Measurements from ENCODE around the gene PARD6B. TPM values are rescaled to one million over a fixed set of nuclear protein-coding genes. Genes with fewer than 3 reads are reported as not detected.

Gene PARD6B
- polyA plus RNA-seq, 1 donor from 2014 or later: 5.9 TPM

DNA sequence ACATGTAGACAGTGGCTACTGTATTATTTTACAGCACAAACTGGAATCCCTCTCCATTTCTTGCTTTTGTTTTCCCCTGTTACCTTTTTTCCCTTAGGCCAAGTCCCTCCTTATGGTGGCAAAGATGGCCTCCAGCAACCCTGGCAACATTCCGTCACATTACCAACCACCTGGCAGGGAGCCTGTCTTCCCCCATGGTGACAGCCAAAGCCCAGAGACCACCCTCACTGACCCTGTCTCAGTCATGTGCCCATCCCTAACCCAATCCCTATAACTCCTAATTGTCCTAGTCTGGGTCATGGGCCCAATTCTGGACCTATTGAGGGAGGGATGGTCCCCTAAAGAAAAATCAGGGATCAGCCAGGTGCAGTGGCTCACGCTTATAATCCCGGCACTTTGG lies 27.6 kb downstream of the PARD6B start:
- Histone ChIP-seq H3K4me3 (ENCODE audit: low read length) (no peak overlapping the region), H3K27me3 (ENCODE audit: insufficient read depth, low read depth, low read length) (no peaks in the 10 kb centered on the region), H3K9ac (ENCODE audit: low read length) (no peak overlapping the region), H3K36me3 (ENCODE audit: insufficient read depth, low read length) (no peaks in the 10 kb centered on the region), H4K20me1 (ENCODE audit: insufficient read depth) (no peaks in the 10 kb centered on the region), H3K27ac (ENCODE audit: low read length) (no peak overlapping the region), H3K9me2 (ENCODE audit: insufficient read depth, low read length) (no peaks in the 10 kb centered on the region), H3K4me2 (ENCODE audit: low read length) (no peak overlapping the region), H3K79me2 (replicated peaks; ENCODE audit: insufficient read depth, low read length) (no peaks in the 10 kb centered on the region), H3F3A (ENCODE audit: insufficient read depth, low read length, poor library complexity, severe bottlenecking) (no peaks in the 10 kb centered on the region), H3K9me3 (ENCODE audit: low read length) (no peaks in the 10 kb centered on the region), H2AFZ (ENCODE audit: low read depth, low read length) (no peak overlapping the region)
- no peak for TF ChIP-seq REST (IDR thresholded peaks at IDR 0.05; ENCODE audit: borderline replicate concordance)
- TF ChIP-seq CTCF (IDR thresholded peaks at IDR 0.05; ENCODE audit: poor library complexity, severe bottlenecking): no peak
- no peak for TF ChIP-seq EP300 (conservative IDR thresholded peaks at IDR 0.05; ENCODE audit: poor library complexity, severe bottlenecking)
- TF ChIP-seq POLR2AphosphoS5 (IDR thresholded peaks at IDR 0.05): no peak
- TF ChIP-seq TAF1 (IDR thresholded peaks at IDR 0.05; ENCODE audit: low read depth): no peak
- TF ChIP-seq RAD21 (conservative IDR thresholded peaks at IDR 0.05): no peak
- TF ChIP-seq MXI1 (conservative IDR thresholded peaks at IDR 0.05; ENCODE audit: poor library complexity, severe bottlenecking): no peak
- no peak for TF ChIP-seq SMC3 (conservative IDR thresholded peaks at IDR 0.05; ENCODE audit: poor library complexity)
- TF ChIP-seq EZH2 (IDR thresholded peaks at IDR 0.05; ENCODE audit: borderline replicate concordance, insufficient read depth, low read length, poor library complexity, severe bottlenecking): no peak

DNA sequence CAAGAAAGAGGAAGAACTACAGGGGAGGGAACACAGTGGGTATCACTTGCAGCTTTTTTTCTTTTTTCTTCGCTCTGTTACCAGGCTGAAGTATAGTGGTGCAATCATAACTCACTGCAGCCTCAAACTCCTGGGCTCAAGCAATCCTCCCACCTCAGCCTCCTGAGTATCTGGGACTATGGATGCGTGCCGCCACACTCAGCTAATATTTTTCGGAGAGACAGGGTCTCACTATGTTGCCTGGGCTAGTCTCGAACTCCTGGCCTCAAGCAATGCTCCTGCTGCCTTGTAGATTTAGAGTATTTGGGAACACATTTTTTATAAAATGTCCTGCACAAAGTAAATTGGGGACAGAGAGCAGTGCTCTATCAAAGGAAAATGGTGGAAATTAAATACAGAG lies 28.3 kb downstream of the PARD6B start:
- no peaks in the 10 kb centered on the region for H3K9me3 ChIP-seq (ENCODE audit: low read length)
- H3F3A ChIP-seq (ENCODE audit: insufficient read depth, low read length, poor library complexity, severe bottlenecking): no peaks in the 10 kb centered on the region
- H3K9me2 ChIP-seq (ENCODE audit: insufficient read depth, low read length): no peaks in the 10 kb centered on the region
- H3K36me3 ChIP-seq (ENCODE audit: insufficient read depth, low read length): no peaks in the 10 kb centered on the region
- no peak overlapping the region for H3K27ac ChIP-seq (ENCODE audit: low read length)
- no peak overlapping the region for H3K9ac ChIP-seq (ENCODE audit: low read length)
- no peaks in the 10 kb centered on the region for H3K79me2 ChIP-seq (replicated peaks; ENCODE audit: insufficient read depth, low read length)
- no peak overlapping the region for H3K4me2 ChIP-seq (ENCODE audit: low read length)
- no peaks in the 10 kb centered on the region for H4K20me1 ChIP-seq (ENCODE audit: insufficient read depth)
- no peak for TF ChIP-seq CTCF (IDR thresholded peaks at IDR 0.05; ENCODE audit: poor library complexity, severe bottlenecking)
- TF ChIP-seq EP300 (conservative IDR thresholded peaks at IDR 0.05; ENCODE audit: poor library complexity, severe bottlenecking): no peak
- no peak for TF ChIP-seq MXI1 (conservative IDR thresholded peaks at IDR 0.05; ENCODE audit: poor library complexity, severe bottlenecking)
- H2AFZ ChIP-seq (ENCODE audit: low read depth, low read length): no peak overlapping the region
- no peaks in the 10 kb centered on the region for H3K27me3 ChIP-seq (ENCODE audit: insufficient read depth, low read depth, low read length)
- H3K4me3 ChIP-seq (ENCODE audit: low read length): no peak overlapping the region

Measured in neural cell (in vitro differentiated cells).